ENCODE measurements around the gene FARS2.
A peak's percentile ranks its signal among the peaks of the same experiment; 100 is the strongest.
"Not testable (repeated sequence)": the region's sequence is repeated elsewhere in the genome, so short reads cannot be mapped to it uniquely, and the experiment has no call there.

Gene FARS2

GRCh38 chr6:5674141-5674540 lies 412.8 kb downstream of the FARS2 start:
- peaks cover 29% of the 10 kb centered on the region for H3K4me1 Mint-ChIP-seq
- no peaks in the 10 kb centered on the region for H3K9me3 Mint-ChIP-seq
- no peaks in the 10 kb centered on the region for H3K27me3 Mint-ChIP-seq
- no peak overlapping the region for H3K4me3 Mint-ChIP-seq
- H3K27ac Mint-ChIP-seq, result no peak overlapping the region
- H3K36me3 Mint-ChIP-seq (ENCODE audit: low read depth), result no peaks in the 10 kb centered on the region
- no peak for ATAC-seq
- DNase-seq, result no peak

- Mint-ChIP-seq H3K36me3 (ENCODE audit: low read depth) (no peaks in the 10 kb centered on the region), H3K4me1 (peaks cover 34% of the 10 kb centered on the region), H3K27ac (no peak overlapping the region), H3K27me3 (no peaks in the 10 kb centered on the region), H3K9me3 (no peaks in the 10 kb centered on the region), H3K4me3 (no peak overlapping the region)
- DNase-seq (no peak), ATAC-seq (no peak)
These were observed 413.4 kb downstream of the FARS2 start for GRCh38 chr6:5674721-5675120.

GRCh38 chr6:5676701-5677100 lies 415.4 kb downstream of the FARS2 start:
- DNase-seq, result no peak
- H3K4me1 Mint-ChIP-seq, result peaks cover 31% of the 10 kb centered on the region
- H3K27me3 Mint-ChIP-seq, result no peaks in the 10 kb centered on the region
- H3K9me3 Mint-ChIP-seq, result no peaks in the 10 kb centered on the region
- no peak for ATAC-seq
- H3K4me3 Mint-ChIP-seq, result no peak overlapping the region
- no peak overlapping the region for H3K27ac Mint-ChIP-seq
- no peaks in the 10 kb centered on the region for H3K36me3 Mint-ChIP-seq (ENCODE audit: low read depth)

- no peak overlapping the region for H3K4me3 Mint-ChIP-seq
- peaks cover 28% of the 10 kb centered on the region for H3K4me1 Mint-ChIP-seq
- H3K36me3 Mint-ChIP-seq (ENCODE audit: low read depth), result no peaks in the 10 kb centered on the region
- no peaks in the 10 kb centered on the region for H3K9me3 Mint-ChIP-seq
- no peaks in the 10 kb centered on the region for H3K27me3 Mint-ChIP-seq
- ATAC-seq (no peak), DNase-seq (no peak)
- H3K27ac Mint-ChIP-seq, result no peak overlapping the region
These were observed 416.1 kb downstream of the FARS2 start for GRCh38 chr6:5677219-5678000.

- Mint-ChIP-seq H3K4me3 (no peak overlapping the region), H3K27me3 (no peaks in the 10 kb centered on the region), H3K27ac (no peak overlapping the region), H3K9me3 (peaks cover 3% of the 10 kb centered on the region), H3K4me1 (peaks cover 25% of the 10 kb centered on the region), H3K36me3 (ENCODE audit: low read depth) (peaks cover 4% of the 10 kb centered on the region)
- no peak for ATAC-seq
- DNase-seq, result no peak
These were observed 418.0 kb downstream of the FARS2 start for GRCh38 chr6:5679270-5679669.

GRCh38 chr6:5679691-5680090 lies 418.4 kb downstream of the FARS2 start:
- DNase-seq, result no peak
- Mint-ChIP-seq H3K4me3 (no peak overlapping the region), H3K9me3 (peaks cover 3% of the 10 kb centered on the region), H3K36me3 (ENCODE audit: low read depth) (peaks cover 4% of the 10 kb centered on the region), H3K27me3 (no peaks in the 10 kb centered on the region), H3K27ac (no peak overlapping the region), H3K4me1 (peaks cover 25% of the 10 kb centered on the region)
- ATAC-seq, result no peak

- Mint-ChIP-seq H3K27me3 (no peaks in the 10 kb centered on the region), H3K4me3 (no peak overlapping the region), H3K27ac (no peak overlapping the region), H3K4me1 (peaks cover 25% of the 10 kb centered on the region), H3K9me3 (peaks cover 3% of the 10 kb centered on the region), H3K36me3 (ENCODE audit: low read depth) (peaks cover 4% of the 10 kb centered on the region)
- no peak for DNase-seq
- ATAC-seq, result no peak
These were observed 418.8 kb downstream of the FARS2 start for GRCh38 chr6:5680095-5680494.

GRCh38 chr6:5681480-5681879 lies 420.2 kb downstream of the FARS2 start:
- DNase-seq (no peak), ATAC-seq (peak; percentile 59)
- Mint-ChIP-seq H3K4me1 (peaks cover 25% of the 10 kb centered on the region), H3K27ac (peak overlapping the region; percentile 17), H3K9me3 (peaks cover 3% of the 10 kb centered on the region), H3K4me3 (no peak overlapping the region), H3K27me3 (no peaks in the 10 kb centered on the region), H3K36me3 (ENCODE audit: low read depth) (peaks cover 8% of the 10 kb centered on the region)

- DNase-seq (no peak), ATAC-seq (no peak)
- no peak overlapping the region for H3K4me3 Mint-ChIP-seq
- peaks cover 3% of the 10 kb centered on the region for H3K9me3 Mint-ChIP-seq
- H3K27ac Mint-ChIP-seq, result no peak overlapping the region
- H3K4me1 Mint-ChIP-seq, result peaks cover 25% of the 10 kb centered on the region
- H3K36me3 Mint-ChIP-seq (ENCODE audit: low read depth), result peaks cover 8% of the 10 kb centered on the region
- H3K27me3 Mint-ChIP-seq, result no peaks in the 10 kb centered on the region
These were observed 421.2 kb downstream of the FARS2 start for GRCh38 chr6:5682530-5682929.

GRCh38 chr6:5683747-5684146 lies 422.4 kb downstream of the FARS2 start:
- ATAC-seq; H3K36me3 Mint-ChIP-seq (ENCODE audit: low read depth); H3K27ac Mint-ChIP-seq; H3K27me3 Mint-ChIP-seq; H3K4me3 Mint-ChIP-seq; DNase-seq; H3K9me3 Mint-ChIP-seq: not testable (repeated sequence)
- H3K4me1 Mint-ChIP-seq, result peaks cover 22% of the 10 kb centered on the region

GRCh38 chr6:5684320-5685053 lies 423.2 kb downstream of the FARS2 start:
- no peak overlapping the region for H3K4me3 Mint-ChIP-seq
- ATAC-seq, result no peak
- H3K9me3 Mint-ChIP-seq, result peaks cover 3% of the 10 kb centered on the region
- no peak for DNase-seq
- no peaks in the 10 kb centered on the region for H3K27me3 Mint-ChIP-seq
- H3K4me1 Mint-ChIP-seq, result peaks cover 19% of the 10 kb centered on the region
- no peak overlapping the region for H3K27ac Mint-ChIP-seq
- H3K36me3 Mint-ChIP-seq (ENCODE audit: low read depth), result peaks cover 8% of the 10 kb centered on the region

GRCh38 chr6:5693225-5694145 lies 432.2 kb downstream of the FARS2 start:
- Mint-ChIP-seq H3K9me3 (peaks cover 13% of the 10 kb centered on the region), H3K27me3 (no peaks in the 10 kb centered on the region), H3K4me3 (no peak overlapping the region), H3K27ac (no peak overlapping the region), H3K4me1 (peaks cover 10% of the 10 kb centered on the region), H3K36me3 (ENCODE audit: low read depth) (peaks cover 14% of the 10 kb centered on the region)
- ATAC-seq, result no peak
- DNase-seq, result no peak

- ATAC-seq (no peak), DNase-seq (no peak)
- H3K4me3 Mint-ChIP-seq, result no peak overlapping the region
- no peaks in the 10 kb centered on the region for H3K27me3 Mint-ChIP-seq
- peaks cover 13% of the 10 kb centered on the region for H3K36me3 Mint-ChIP-seq (ENCODE audit: low read depth)
- peaks cover 9% of the 10 kb centered on the region for H3K9me3 Mint-ChIP-seq
- H3K4me1 Mint-ChIP-seq, result peaks cover 16% of the 10 kb centered on the region
- H3K27ac Mint-ChIP-seq, result peak overlapping the region; percentile 32
These were observed 434.2 kb downstream of the FARS2 start for GRCh38 chr6:5695260-5696245.

All from activated naive CD8-positive, alpha-beta T cell treated with anti-CD3 and anti-CD28 coated beads, Interleukin-2, amount 50 U/mL, for 24 hours (primary cell).